ENCODE data around the gene CTSS.

Gene CTSS

DNA sequence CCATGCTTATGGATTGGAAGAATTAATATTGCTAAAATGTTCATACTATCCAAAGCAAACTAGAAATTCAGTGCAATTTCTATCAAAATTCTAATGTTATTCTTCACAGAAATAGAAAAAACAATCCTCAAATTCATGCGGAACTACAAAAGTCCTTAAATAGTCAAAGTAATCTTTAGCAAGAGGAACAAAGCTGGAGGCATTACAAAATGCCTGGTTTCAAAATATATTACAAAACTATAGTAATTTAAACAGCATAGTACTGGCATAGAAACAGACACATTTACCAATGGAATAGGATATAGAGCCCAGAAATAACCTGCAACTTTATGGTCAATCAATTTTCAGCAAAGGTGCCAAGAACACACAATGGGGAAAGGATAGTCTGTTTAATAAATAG is 3.8 kb downstream of the CTSS start:
- TF ChIP-seq, protein P1, sequence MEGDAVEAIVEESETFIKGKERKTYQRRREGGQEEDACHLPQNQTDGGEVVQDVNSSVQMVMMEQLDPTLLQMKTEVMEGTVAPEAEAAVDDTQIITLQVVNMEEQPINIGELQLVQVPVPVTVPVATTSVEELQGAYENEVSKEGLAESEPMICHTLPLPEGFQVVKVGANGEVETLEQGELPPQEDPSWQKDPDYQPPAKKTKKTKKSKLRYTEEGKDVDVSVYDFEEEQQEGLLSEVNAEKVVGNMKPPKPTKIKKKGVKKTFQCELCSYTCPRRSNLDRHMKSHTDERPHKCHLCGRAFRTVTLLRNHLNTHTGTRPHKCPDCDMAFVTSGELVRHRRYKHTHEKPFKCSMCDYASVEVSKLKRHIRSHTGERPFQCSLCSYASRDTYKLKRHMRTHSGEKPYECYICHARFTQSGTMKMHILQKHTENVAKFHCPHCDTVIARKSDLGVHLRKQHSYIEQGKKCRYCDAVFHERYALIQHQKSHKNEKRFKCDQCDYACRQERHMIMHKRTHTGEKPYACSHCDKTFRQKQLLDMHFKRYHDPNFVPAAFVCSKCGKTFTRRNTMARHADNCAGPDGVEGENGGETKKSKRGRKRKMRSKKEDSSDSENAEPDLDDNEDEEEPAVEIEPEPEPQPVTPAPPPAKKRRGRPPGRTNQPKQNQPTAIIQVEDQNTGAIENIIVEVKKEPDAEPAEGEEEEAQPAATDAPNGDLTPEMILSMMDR (IDR thresholded peaks at IDR 0.05; ENCODE audit: low read length, missing control alignments), result no peak

DNA sequence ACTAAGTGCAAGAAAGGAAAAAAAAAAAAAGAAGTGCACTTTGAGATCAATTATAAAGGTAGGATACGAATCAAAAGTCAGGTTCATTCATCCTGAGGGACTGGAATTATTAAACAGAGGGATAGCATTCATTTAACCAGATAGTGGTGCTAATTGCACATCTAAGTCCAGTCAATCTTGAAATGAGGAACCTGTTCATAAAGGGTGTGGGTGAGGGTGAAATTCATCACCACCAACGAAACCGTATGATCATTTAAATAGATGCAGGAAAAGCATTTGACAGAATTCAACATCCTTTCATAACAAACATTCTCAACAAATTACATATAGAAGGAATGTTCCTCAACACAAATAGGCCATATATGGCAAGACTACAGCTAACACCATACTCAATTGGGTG is 5.6 kb downstream of the CTSS start:
- TF ChIP-seq, protein P1 (IDR thresholded peaks at IDR 0.05; ENCODE audit: low read length, missing control alignments), result no peak
- DNase-seq (ENCODE audit: low read depth), result no peak
- no peak overlapping the region for H3K4me3 ChIP-seq (replicated peaks; ENCODE audit: low read depth, low read length)

More for the DNA sequence above, 3.8 kb downstream of the CTSS start:
- H3K4me3 ChIP-seq (replicated peaks; ENCODE audit: low read depth, low read length), result no peak overlapping the region
- DNase-seq (ENCODE audit: low read depth), result no peak

DNA sequence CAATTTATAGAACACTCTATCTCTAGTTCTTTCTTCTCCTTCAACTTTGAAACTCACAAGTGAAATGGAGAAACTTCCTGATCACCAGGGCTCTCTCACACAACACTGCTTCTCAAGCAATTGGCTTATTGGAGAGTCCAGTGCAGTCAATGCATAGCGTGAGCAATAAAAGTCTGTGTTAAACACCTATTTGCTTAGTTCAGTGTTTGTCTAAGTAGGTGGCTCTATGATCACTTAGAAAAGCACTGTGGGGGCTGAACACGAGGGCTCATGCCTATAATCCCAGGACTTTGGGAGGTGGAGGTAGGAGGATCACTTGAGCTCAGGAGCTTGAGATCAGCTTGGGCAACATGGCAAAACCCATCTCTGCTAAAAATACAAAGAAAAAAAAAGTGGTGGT is 12.2 kb downstream of the CTSS start:
- no peak for DNase-seq (ENCODE audit: low read depth)
- TF ChIP-seq, protein P1 (IDR thresholded peaks at IDR 0.05; ENCODE audit: low read length, missing control alignments), result no peak

DNA sequence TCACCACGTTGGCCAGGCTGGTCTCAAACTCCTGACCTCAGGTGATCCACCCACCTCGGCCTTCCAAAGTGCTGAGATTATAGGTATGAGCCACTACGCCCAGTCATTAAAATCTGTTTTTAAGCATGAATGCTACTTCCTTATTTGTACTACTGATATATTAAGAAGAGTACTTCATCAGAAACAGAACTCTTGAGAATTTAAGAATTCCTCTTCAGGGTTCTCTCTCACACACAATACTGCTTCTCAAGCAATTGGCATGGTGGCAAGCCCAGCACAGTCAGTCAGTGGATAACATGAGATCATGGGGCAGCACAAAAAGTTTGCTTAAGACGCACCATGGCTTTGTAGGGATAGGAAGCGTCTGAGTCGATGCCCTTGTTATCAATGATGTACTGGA is 14.1 kb downstream of the CTSS start:
- DNase-seq (ENCODE audit: low read depth), result no peak
- no peak overlapping the region for H3K4me3 ChIP-seq (replicated peaks; ENCODE audit: low read depth, low read length)
- TF ChIP-seq, protein P1 (IDR thresholded peaks at IDR 0.05; ENCODE audit: low read length, missing control alignments), result no peak

More for the DNA sequence above, 12.2 kb downstream of the CTSS start:
- H3K4me3 ChIP-seq (replicated peaks; ENCODE audit: low read depth, low read length), result no peak overlapping the region

DNA sequence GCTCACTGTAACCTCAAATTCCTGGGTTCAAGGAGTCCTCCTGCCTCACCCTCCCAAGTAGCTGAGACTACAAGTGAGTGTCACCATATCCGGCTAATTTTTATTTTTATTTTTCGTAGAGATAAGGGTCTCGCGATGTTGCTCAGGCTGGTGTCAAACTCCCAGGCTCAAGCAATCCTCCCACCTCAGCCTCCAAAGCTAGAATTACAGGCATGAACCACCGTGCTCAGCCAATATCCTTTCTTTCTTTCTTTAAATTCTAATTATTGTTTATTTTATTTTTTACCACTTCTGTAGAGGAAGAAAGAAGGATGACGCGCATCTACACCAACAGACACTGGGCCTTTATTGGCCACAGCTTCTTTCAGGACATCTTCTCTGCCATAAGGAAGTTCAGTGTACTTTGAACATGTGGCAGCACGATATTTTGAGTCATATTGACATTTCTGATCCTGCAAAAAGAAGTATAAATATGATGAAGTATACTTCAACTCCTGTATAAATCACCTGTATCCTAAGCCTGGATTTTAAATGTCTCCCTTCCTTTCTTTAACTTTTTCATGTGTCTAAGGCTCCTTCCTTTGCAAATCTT is 15.8 kb downstream of the CTSS start:
- TF ChIP-seq, protein P1 (IDR thresholded peaks at IDR 0.05; ENCODE audit: low read length, missing control alignments), result no peak
- H3K4me3 ChIP-seq (replicated peaks; ENCODE audit: low read depth, low read length), result no peak overlapping the region
- no peak for DNase-seq (ENCODE audit: low read depth)

DNA sequence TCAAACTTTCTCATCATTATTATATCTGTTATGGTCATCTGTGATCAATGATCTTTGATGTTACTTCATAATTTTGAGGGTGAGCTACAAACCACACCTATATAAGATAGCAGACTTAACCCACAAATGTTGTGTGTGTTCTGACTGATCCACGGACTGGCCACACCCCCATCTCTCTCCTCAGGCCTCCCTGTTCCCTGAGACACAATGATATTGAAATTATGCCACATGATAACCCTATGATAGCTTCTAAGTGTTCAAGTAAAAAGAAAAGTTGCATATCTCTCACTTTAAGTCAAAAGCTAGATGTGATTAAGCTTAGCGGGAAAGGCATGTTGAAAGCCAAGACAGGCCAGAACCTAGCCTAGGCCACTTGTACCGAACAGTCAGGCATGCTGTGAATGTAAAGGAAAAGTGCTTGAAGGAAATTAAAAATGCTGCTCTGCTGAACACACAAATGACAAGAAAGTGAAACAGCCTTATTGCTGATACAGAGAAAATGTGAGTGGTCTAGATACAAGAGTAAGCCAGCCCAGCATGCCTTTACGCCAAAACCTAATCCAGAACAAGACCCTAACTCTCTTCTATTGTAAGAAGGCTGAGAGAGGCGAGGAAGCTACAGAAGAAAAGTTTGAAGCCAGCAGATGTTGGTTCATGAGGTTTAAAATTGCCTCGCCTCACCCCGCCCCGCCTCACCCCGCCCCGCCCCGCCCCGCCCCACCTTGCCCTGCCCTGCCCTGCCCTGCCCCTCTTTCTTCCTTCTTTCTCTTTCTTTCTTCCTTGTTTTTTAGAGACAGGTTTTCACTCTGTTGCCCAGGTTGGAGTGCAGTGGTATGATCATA is 16.5 kb downstream of the CTSS start:
- TF ChIP-seq, protein P1 (IDR thresholded peaks at IDR 0.05; ENCODE audit: low read length, missing control alignments), result no peak
- DNase-seq (ENCODE audit: low read depth), result no peak
- no peak overlapping the region for H3K4me3 ChIP-seq (replicated peaks; ENCODE audit: low read depth, low read length)
